GM18951 (cell line): ENCODE measurements around the gene RPL10A.
"Not testable (repeated sequence)": the region's sequence is repeated elsewhere in the genome, so short reads cannot be mapped to it uniquely, and the experiment has no call there.

Experiments used
- POLR2A ChIP-seq: IDR thresholded peaks from 4 replicates; pipeline ENCODE4 v1.6.1; 2011; ENCODE audit warnings: mild to moderate bottlenecking; ENCODE audit not compliant: insufficient read length, insufficient read depth; ENCODE audit errors: extremely low read depth
- in situ Hi-C: fragments of 300-500 bp; cut with MboI; formaldehyde crosslinking; loops from one replicate; pipeline ENCODE4 v1.12.0; 2022; ENCODE audit warnings: low sequenced_read_pairs, mixed read lengths, inconsistent platforms; ENCODE audit not compliant: unreplicated experiment

Gene RPL10A

GRCh38 chr6:35508027-35508426 is 39.8 kb downstream of the RPL10A start:
- no peak for TF ChIP-seq POLR2A
- in situ Hi-C loops: no loop called here

- in situ Hi-C loops: no loop called here
- no peak for TF ChIP-seq POLR2A
Observed at GRCh38 chr6:35508542-35508941, 40.3 kb downstream of the RPL10A start.

- in situ Hi-C loops: no loop called here
- TF ChIP-seq POLR2A: no peak
Observed at GRCh38 chr6:35510916-35511561, 42.8 kb downstream of the RPL10A start.

- in situ Hi-C loops: no loop called here
Observed at GRCh38 chr6:35511562-35511941, 43.4 kb downstream of the RPL10A start.

GRCh38 chr6:35512006-35512405 is 43.8 kb downstream of the RPL10A start:
- no peak for TF ChIP-seq POLR2A
- in situ Hi-C loops: no loop called here

More at GRCh38 chr6:35511562-35511941, 43.4 kb downstream of the RPL10A start:
- TF ChIP-seq POLR2A: no peak

- no peak for TF ChIP-seq POLR2A
- in situ Hi-C loops: no loop called here
Observed at GRCh38 chr6:35512740-35513139, 44.5 kb downstream of the RPL10A start, which contains the start of gene TULP1. TULP1 (minus strand) TSS chr6:35512896; CDS start chr6:35512858, 38 bp downstream.

GRCh38 chr6:35514587-35514986 is 46.4 kb downstream of the RPL10A start:
- no peak for TF ChIP-seq POLR2A
- in situ Hi-C loops: no loop called here

GRCh38 chr6:35515939-35516338 is 47.7 kb downstream of the RPL10A start:
- in situ Hi-C loops: not testable (repeated sequence)

GRCh38 chr6:35516712-35517111 is 48.5 kb downstream of the RPL10A start:
- in situ Hi-C loops: no loop called here
- no peak for TF ChIP-seq POLR2A

- in situ Hi-C loops: not testable (repeated sequence)
Observed at GRCh38 chr6:35517978-35518377, 49.8 kb downstream of the RPL10A start.

GRCh38 chr6:35518566-35519312 is 50.5 kb downstream of the RPL10A start:
- in situ Hi-C loops: no loop called here
- no peak for TF ChIP-seq POLR2A

- in situ Hi-C loops: no loop called here
Observed at GRCh38 chr6:35519313-35520015, 51.3 kb downstream of the RPL10A start.

More at GRCh38 chr6:35519313-35520015, 51.3 kb downstream of the RPL10A start:
- TF ChIP-seq POLR2A: no peak
